Fibroblast of upper back skin (primary cell): ENCODE measurements around the gene ARHGEF38.
A peak's percentile ranks its signal among the peaks of the same experiment; 100 is the strongest.

Experiments
- DNase-seq: peaks from one replicate; pipeline ENCODE4 v3.0.0-alpha.2; 2013

Gene ARHGEF38

GRCh38 chr4:105619188-105619931 is 66.9 kb downstream of the ARHGEF38 start:
- DNase-seq = no peak

GRCh38 chr4:105620640-105621323 is 68.4 kb downstream of the ARHGEF38 start:
- peak; percentile 30 for DNase-seq

- DNase-seq = peak; percentile 42
Measured at GRCh38 chr4:105622269-105622668, 69.8 kb downstream of the ARHGEF38 start.

DNA sequence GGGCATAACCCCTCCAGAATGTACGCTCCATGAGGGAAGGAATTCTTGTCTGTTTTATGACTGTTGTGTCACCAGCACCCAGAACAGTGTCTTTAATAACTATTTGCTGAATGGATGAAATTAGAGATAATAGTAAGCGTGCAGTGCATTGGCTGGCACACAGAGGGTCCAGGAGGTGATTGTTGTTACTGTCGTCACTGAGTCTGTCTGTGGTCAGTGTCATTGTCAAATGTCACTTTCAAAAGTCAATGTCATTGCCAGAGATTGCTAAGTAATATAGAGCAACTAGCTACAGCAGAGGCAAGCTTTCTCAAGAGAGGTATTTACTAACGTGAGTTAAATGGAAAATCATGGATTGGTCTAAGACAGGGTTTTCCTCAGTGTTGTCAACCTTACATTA is 70.7 kb downstream of the ARHGEF38 start:
- no peak for DNase-seq

GRCh38 chr4:105624530-105624929 is 72.1 kb downstream of the ARHGEF38 start:
- peak; percentile 10 for DNase-seq

DNA sequence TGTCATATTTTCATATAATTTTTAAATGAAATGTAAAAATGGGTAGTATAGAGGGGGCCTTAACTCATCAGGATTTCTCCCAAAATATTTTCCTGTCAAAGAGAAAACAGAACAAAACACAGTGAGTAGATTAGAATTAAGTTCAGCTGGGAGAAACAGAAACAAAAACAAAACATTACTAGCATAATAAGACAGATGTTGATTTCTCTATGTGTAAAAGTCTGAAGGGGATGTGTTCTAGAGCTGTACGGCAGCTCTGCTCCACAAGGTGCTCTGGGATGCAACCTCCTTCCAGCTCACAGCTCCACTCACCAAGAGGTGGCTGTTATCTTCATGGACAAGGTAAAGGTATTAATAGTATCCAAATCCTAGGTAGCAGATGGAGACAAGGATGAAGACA is 72.8 kb downstream of the ARHGEF38 start:
- DNase-seq = no peak

GRCh38 chr4:105626846-105627245 is 74.4 kb downstream of the ARHGEF38 start:
- no peak for DNase-seq

DNA sequence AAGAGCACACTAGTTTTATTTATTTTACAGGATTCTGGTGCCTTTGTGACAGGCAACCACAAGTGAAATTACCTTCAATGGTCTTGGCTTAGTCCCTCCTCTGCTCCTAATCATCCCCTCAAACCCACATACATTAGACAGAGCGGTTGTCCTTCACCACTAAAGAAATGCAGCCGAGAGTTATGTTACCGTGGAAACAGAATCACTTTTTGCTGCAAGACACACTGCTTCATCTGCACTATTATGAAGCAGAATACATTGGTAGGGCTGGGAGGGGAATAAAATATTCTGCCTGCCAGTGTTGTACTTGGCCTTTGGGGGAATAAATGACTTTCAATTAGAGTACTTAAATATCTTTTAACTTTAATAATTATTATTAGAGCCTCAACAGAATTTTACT is 75.2 kb downstream of the ARHGEF38 start:
- no peak for DNase-seq

DNA sequence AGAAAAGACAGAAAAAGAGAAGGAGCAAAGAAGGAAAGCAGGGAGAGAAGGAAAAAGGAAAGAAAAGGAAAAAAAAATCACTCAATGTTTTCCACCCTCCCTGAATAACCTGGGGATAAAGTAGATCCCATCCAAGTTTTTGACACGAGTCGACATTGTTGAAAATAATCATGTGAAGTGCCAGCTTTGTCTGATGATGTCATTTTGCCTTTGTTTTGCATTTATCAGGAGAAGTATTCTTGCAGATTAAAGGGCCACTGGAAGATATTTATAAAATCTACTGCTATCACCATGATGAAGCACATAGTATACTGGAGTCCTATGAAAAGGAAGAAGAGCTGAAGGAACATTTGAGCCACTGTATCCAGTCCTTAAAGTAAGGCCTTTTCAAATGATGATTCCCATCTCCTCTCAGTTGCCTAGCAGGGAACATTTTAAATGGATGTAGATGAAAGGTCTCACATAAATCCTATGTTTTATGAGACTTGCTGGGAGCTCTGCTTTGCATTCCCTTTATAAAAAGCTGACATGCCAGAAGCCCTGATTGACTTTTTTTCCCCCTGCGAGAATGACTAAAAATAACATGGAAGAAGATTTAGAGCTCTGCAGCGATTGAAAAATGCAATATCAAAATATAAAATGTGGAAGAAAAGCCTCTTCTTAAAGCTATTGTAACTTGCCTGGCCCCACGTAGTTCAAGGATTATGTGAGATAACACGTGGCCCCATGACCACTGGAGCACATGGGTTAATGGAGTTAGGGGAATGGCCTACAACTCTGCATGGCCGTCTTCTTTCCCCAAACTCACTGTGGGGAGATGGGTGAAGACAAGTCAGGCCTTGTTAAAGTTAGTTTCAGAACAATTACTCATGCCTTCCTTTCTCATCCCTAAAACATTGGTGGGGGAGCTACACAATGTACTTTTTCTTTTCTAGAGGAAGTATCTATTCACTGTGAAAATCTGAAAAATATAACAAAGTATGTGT is 78.5 kb downstream of the ARHGEF38 start:
- DNase-seq = no peak

GRCh38 chr4:105631818-105632400 is 79.5 kb downstream of the ARHGEF38 start:
- DNase-seq = no peak

DNA sequence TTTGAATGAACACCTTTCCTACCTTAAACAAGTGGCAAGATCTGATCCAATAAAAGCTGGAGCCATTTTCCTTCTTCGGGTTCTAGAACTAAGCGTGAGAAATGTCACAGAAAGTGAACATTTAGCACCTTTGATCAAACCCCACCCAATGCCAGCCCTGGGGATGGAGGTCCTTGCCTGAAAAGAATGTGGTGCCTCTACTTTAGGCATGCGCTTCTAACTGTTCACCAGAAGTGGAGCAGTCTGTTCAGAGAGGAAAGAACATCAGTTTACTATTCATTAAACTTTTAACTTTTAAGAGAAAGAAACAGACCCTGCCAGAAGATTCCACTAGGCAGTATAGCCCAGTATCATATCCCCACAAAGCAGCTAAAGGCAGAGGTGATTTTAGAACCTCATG is 80.2 kb downstream of the ARHGEF38 start:
- DNase-seq = no peak

DNA sequence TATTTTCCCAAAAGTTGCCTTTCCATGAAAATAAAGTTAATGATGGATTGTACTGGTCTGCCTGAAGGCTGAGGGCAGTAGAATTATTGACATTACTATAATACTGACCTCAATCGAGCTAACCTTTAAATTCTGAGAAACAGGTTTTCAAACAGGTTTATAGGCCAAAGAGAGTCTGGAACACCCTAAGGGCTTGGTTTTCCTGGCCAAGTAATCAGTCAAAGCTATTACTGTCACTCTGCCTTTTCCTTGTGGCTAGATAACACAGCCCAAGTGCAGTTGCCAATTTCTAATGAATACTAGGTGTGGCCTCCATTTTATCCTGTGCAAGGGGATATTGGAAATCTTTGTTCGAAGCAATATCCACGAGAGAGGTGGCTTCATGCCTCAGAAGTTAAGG is 80.8 kb downstream of the ARHGEF38 start:
- no peak for DNase-seq

GRCh38 chr4:105634402-105635080 is 82.1 kb downstream of the ARHGEF38 start:
- no peak for DNase-seq

GRCh38 chr4:105637408-105638176 is 85.2 kb downstream of the ARHGEF38 start:
- DNase-seq = peak; percentile 24

GRCh38 chr4:105641845-105642244 is 89.4 kb downstream of the ARHGEF38 start:
- no peak for DNase-seq

GRCh38 chr4:105644257-105644656 is 91.8 kb downstream of the ARHGEF38 start:
- no peak for DNase-seq

- DNase-seq = no peak
Measured at GRCh38 chr4:105645440-105645839, 93.0 kb downstream of the ARHGEF38 start.

DNA sequence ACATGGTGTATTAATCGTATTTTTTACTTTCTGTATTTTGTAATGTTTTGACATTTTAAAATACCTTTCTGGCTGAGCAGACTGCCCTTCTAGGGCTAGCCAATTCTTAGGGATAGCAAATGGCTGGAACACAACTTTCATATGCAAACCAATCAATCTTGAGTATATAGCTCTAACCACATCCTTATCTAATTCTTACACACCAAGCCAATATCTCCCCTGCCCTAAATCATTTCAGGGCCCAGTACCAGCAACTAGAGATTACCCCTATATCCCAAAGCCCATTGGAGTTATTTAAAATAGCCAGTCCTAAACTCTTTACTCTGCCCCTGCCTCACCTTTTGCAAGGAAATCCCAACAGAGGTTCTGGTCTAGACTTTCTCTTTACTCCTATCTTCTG is 97.8 kb downstream of the ARHGEF38 start:
- no peak for DNase-seq

GRCh38 chr4:105651884-105652283 is 99.5 kb downstream of the ARHGEF38 start:
- DNase-seq = no peak

DNA sequence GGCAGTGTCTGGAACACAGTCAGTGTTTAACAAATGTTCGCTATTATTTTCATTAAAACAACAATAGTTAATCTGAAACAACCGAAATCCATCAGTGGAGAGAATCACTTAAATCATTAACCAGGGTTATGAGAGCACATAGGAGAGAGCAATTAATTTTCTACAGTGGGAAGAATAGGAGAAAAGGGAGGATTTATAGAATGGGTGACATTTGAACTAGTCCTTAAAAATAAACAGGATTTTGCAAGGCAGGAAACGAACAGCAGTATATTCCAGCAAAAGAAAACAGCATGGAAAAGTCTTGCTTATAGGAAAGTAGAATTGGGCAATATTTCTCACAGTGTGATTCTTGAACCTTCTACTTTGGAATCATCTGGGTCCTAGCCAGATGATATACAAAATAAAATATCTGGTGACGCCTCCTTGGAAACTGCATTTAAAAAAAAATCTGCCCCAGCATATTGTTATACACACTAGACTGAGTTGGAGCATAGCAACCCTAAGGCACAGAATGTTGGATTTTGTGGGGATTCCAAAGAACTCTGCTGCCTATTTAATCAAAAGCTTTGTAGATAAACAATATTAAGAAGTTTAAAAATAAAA is 100.0 kb downstream of the ARHGEF38 start:
- no peak for DNase-seq

- DNase-seq = no peak
Measured at GRCh38 chr4:105657117-105657765, 104.8 kb downstream of the ARHGEF38 start.
